Measurements from ENCODE around the gene SLC66A2. TPM values are rescaled to one million over a fixed set of nuclear protein-coding genes. Genes with fewer than 3 reads are reported as not detected.
"Not testable (repeated sequence)": the region's sequence is repeated elsewhere in the genome, so short reads cannot be mapped to it uniquely, and the experiment has no call there.

Gene SLC66A2
- total RNA-seq, 1 donor from 2014 or later: 37.8 TPM

GRCh38 chr18:79884294-79884962 is 67.0 kb downstream of the SLC66A2 start:
- intact Hi-C loops (cut with micrococcal nuclease): no loop called here

DNA sequence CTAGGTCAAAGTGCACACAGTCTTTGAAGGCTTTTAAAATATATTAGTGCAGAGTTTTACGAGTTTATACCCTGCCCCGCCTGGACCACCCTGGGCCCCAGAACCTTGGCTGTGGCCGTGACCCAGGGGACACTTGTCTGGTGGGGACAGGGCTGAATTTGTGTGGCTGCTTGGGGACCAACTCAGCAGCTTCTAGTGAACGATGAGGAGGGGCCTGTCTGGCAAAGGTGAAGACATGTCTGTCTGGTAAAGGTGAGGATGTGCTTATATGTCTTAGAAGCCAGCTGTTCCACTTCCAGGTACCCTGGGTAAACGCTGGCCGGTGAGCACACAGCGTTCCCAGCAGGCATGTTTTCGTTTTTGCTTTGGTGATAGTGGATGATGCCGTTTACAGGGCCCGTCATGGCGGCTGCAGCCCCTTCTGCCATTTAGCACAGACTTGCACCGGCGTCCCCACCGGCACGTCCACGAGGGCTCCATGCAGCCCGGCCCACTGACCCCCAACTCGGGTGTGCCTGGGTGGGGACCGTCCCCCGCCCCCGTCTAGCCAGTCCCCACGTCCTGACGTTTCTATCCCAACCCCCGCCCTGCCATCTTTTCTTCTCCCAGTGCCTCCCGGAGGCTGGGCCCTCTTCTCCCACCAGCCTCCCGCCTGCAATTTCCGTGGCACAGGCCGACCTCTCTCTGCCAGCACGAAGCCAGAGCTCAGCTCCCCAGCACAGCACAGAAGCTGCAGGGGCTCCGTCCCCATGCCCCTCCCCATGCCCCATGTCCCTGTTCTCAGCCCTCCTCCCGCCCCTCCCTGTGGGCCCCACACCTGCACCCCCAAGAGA is 67.8 kb downstream of the SLC66A2 start:
- intact Hi-C loops (cut with micrococcal nuclease): no loop called here

DNA sequence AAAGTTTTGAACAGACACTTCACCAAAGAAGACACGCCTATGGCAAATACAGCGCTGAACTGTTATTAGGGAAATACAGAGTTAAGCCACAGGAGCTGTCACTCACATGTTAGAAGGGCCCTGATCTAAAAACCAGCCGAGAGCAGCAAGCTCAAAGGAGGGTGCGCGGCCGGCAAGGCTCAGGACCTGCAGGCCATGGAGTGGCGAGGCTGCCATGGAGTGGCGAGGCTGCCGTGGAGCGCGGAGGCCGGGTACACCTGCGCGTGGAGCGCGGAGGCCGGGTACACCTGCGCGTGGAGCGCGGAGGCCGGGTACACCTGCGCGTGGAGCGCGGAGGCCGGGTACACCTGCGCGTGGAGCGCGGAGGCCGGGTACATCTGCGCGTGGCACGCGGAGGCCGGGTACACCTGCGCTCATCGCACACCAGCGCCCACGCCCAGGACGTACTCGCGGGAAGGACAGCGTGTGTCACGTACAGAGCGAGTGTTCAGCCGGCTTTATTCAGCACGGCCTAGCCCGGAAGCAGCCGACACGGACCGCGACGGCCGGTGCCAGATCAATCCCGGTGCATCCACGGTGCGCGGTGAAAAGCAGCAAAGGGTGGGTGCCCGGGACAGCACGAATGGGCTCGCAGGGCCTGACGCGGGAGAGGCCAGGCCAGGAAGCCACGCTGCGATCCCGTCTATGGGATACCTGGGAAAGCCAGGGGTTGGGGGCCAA is 68.8 kb downstream of the SLC66A2 start:
- intact Hi-C loops (cut with micrococcal nuclease): no loop called here

GRCh38 chr18:79881695-79882094 is 69.8 kb downstream of the SLC66A2 start:
- intact Hi-C loops (cut with micrococcal nuclease): no loop called here

- intact Hi-C loops (cut with micrococcal nuclease): no loop called here
These were observed 71.9 kb downstream of the SLC66A2 start for GRCh38 chr18:79879566-79879965.

DNA sequence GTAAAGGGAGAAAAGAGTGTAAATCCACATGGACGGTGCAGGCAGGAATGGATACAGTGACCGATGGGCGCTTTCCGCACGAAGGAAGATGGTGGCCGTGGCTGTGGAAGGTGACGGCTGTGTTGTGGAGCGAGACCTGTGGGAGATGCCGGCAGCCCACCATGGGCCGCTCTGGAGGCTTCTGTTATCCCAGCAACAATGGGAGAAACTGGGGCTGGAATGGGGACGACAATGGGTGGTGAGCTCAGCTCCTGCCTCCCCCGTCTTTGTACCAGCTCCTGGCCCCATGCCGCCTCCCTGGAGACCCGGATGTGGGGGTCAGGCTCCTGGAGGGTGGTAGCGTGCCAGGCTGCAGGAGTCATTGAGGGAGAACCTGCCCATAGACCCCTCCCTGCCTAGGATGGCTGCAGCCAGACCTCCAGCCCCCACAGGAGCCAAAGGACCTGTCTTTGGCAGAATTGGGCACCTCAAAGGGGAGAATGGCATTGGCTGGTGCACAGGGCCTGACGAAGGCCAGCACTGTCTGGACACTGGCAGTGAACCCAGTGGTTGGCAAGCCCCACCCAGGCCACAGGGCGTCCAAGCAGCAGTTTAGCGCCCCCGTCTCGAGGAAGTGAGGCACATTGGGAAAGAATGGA is 72.6 kb downstream of the SLC66A2 start:
- intact Hi-C loops (cut with micrococcal nuclease): no loop called here

- intact Hi-C loops (cut with micrococcal nuclease): not testable (repeated sequence)
These were observed 73.2 kb downstream of the SLC66A2 start for GRCh38 chr18:79878246-79878645.

DNA sequence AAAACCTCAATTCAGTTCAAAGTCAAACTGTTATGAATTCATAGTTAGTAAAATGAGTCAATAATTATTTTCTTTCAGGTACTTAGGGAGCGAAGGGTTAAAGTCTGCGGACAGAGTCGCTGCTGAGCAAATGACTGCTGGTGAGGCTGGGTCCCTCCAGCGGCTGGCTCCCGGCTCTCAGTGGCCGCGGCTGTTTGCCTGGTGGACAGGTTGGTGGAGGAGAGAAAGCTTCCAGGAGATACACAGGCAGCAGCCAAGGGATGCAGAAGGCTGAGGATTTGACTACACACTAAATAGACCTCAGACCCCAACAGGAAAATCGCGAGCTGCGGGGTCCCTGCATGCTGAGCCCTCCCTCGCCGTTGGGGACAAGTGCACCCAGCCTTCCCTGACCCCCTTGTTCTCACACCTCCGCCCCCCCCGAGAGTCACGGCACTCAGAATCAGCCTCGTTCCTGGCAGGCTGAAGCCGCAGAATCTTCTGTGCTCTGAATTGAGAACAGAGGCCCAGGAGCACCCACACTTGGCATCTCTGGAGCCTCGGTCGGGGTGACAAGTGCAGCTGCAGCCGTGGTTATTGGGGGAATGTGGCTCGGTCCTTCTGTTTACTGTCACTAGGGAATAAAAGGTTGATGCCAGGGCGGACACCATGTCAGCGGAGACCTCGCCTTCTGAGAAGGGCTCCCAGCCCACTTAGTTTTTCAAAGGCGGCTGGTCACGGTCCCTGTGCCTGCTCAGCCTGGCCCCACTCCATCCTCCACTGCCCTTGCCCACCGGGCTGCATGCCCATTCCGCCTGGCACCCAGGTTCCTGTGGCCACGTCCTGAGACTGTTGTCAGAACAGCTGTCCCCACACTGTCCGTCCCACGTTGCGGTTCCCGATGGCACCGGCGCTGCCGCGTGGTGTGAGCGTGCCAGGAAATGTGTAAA is 74.0 kb downstream of the SLC66A2 start:
- intact Hi-C loops (cut with micrococcal nuclease): no loop called here

GRCh38 chr18:79876497-79876896 is 75.0 kb downstream of the SLC66A2 start:
- intact Hi-C loops (cut with micrococcal nuclease): no loop called here

- intact Hi-C loops (cut with micrococcal nuclease): no loop called here
These were observed 75.5 kb downstream of the SLC66A2 start for GRCh38 chr18:79875931-79876461.

DNA sequence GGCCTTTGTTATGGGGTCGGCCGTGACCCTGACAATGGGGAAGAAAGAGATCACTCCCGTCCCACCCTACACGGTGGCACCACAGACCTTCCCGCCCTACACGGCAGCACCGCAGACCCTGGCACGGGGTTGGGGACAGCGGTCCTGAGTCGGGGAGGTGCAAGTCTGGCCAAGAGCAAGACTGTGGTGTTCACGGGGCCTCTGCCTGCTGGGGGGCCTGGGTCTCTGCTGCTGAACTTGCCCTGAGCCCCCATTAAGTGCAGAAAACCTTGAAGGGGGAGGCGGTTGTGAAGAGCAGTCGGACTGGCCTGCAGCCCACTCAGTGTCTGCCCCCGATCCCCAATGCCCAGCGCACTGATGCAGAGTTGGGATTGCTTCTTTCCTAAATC is 75.9 kb downstream of the SLC66A2 start:
- intact Hi-C loops (cut with micrococcal nuclease): no loop called here

DNA sequence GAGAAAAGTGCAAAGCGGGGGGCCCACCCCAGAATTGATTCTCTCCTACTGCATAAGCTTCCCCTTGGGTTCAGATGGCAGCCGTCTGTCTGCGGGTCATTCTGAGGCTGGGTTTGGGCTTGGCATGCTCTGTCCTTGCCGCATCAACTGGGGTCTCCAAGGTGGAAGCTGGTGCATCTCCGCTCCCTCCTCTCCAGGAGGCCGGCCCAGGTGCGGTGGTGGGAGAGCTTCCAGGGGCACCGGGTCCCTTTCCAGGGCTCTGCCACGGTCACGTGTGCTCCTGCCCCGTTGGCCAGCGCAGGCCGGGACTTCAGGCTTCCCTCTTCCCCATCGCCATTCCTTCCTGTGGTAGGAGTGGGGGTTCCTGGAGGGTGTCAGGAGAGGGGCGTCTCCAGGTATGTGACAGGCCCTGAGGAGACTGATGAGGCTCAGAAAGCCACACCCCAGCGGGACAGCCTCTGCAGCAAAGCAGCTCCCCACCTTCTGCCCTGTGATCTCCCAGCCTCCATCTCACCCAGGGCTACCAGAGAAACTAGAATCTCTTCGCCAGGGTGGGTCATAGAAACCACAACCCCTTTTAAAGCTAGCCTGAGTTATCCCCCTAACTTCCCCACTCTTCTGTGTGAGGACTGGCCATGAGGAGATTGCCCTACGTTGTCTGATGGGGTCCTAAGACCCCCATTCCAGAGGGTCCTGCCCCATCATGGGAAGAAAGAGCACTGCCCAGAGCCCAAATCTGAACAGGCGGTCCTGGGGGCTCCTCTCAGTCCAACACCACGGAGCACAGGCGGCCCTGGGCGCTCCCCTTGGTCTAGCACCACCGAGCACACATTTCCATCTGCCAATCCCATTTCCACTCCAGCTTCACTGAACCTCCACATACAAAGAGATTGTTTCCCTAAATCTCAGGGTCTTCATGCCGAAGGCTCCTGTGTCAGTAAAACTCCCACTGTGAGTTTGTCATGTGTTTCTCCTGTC is 76.6 kb downstream of the SLC66A2 start:
- intact Hi-C loops (cut with micrococcal nuclease): no loop called here

DNA sequence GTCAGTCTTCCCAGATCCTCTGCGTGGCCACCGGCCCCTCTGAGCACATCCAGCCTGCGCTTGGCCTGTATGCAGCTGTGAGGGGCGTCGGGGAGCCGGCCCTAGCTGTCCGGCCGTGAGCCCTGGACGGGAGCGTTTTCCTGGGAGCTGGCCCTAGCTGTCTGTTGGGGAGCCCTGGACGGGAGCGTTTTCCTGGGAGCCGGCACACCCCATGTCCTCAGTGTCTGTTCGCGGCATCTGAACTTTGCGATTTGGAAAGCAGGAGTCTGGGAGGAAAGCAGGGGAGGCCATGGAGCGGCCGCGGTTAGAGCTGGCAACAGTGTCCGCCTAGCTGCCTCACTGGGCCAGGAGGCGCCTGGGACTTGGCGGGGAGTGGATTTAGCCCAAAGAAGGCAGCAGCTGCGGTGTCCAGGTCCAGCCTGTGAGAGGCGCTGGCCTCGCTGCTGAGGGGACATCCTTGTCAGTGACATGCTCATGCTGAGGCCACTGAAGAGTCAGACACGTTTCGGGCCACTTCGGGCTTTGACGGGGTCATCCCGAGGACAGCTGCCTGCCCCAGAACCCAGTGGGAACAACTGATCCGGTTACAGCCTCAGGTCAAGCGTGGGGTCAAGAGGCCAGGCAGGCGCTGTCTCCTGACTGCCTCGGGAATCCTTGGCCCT is 77.9 kb downstream of the SLC66A2 start:
- intact Hi-C loops (cut with micrococcal nuclease): no loop called here

GRCh38 chr18:79872527-79873444 is 78.7 kb downstream of the SLC66A2 start:
- intact Hi-C loops (cut with micrococcal nuclease): no loop called here

DNA sequence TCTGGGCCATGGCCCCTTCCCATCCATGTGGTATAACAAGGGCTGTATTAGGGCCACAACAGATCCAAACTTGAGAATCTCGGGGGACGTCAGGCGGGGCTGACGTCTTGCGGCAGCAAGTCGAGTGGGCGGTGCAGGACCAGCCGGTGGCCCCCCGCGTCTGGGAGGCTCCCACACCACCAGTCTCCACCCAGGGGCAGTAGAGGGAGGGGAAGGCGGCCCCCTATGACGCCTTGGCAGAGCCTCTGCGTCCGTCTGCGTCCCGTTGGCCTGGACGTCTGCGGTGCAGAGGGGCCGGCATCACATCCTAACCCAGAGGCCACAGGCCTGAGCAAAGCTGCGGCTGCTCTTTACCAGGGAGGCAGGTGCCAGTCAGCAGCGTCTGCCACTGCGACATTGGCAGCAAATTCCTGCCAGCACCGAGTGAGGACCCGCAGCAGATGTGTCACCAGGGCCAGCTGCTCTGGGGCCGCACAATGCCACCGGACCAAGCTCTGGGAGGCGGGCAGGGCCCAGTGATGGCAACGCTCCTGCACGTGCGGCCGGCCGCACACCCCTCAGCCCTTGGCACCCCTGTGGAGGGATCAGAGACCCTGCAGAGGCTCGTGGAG is 79.9 kb downstream of the SLC66A2 start:
- intact Hi-C loops (cut with micrococcal nuclease): no loop called here

DNA sequence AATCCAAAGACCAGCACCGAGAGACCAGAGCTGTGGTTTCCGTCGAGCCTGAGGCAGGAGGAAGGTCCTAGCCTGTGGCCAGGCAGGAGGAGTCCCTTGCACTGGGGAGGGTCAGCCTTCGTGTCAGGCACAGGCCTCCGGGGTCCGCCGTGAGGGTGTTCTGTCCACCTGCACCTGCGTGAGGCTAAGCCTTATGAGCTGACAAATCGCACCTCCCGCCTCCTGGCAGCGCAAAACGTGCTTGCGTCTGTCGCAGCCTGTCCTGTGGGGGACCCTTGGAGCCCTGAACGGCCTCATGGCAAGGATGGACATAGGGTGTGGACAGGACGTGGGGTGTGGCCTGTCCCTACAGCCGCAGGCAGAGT is 80.4 kb downstream of the SLC66A2 start:
- intact Hi-C loops (cut with micrococcal nuclease): no loop called here

Measured in T-helper 2 cell treated with Interferon-gamma antibody and Interleukin-4, amounts not matched to agents 100 ng/mL and 5 ng/mL, for 36 hours (primary cell).